CD4-positive, alpha-beta T cell (primary cell): Measurements from ENCODE around the gene ENTPD6. TPM values are rescaled to one million over a fixed set of nuclear protein-coding genes. Genes with fewer than 3 reads are reported as not detected.
"Not testable (repeated sequence)": the region's sequence is repeated elsewhere in the genome, so short reads cannot be mapped to it uniquely, and the experiment has no call there.

Source experiments
- ATAC-seq: fragments of 200-7000 bp; cut with Tn5 transposase; one replicate; pipeline ENCODE4 v1.10.0; 2022; ENCODE audit warnings: mild to moderate bottlenecking; ENCODE audit not compliant: poor library complexity
- CTCF ChIA-PET: fragments of 350-600 bp; sonication (Branson Sonifier 250); formaldehyde crosslinking; loops from one replicate; lab custom pipeline; 2021; ENCODE audit warnings: antibody characterized with exemption, inconsistent platforms; lab: Charles Lee
- POLR2A ChIA-PET: fragments of 350-600 bp; sonication (Branson Sonifier 250); formaldehyde crosslinking; loops from one replicate; lab custom pipeline; 2021; ENCODE audit warnings: antibody characterized with exemption, inconsistent platforms; lab: Charles Lee
- DNase-seq, 14 experiments: peaks; one replicate each; pipeline ENCODE4 v3.0.0-alpha.2; 2013 to 2020; ENCODE audit warnings: mixed read lengths in 2 of 14
- H3K27ac ChIP-seq, 2 donors: one replicate each; pipeline versions ENCODE4 v1.5.1 to v1.7.0; 2013; ENCODE audit warnings: low read length in 2 of 2, low read depth in 1 of 2, mild to moderate bottlenecking in 1 of 2
- H3K27me3 ChIP-seq, 2 experiments: 1 replicate in 1 of 2; 2 replicates in 1 of 2; pipeline versions ENCODE4 v1.6.1 to v1.7.0; 2013; ENCODE audit warnings: low read length in 2 of 2, control low read depth in 1 of 2, mild to moderate bottlenecking in 1 of 2, moderate library complexity in 1 of 2; ENCODE audit not compliant: insufficient read depth in 2 of 2, control insufficient read depth in 1 of 2
- H3K36me3 ChIP-seq: one replicate; pipeline ENCODE4 v1.6.1; 2013; ENCODE audit warnings: low read length, control low read depth; ENCODE audit not compliant: insufficient read depth
- H3K4me1 ChIP-seq: one replicate; pipeline ENCODE4 v1.6.1; 2013; ENCODE audit warnings: low read length, control low read depth; ENCODE audit not compliant: insufficient read depth
- H3K4me3 ChIP-seq: one replicate; pipeline ENCODE4 v1.5.1; 2013; ENCODE audit warnings: mild to moderate bottlenecking, low read length, moderate library complexity
- H3K9me3 ChIP-seq, 2 experiments: 1 replicate in 1 of 2; 2 replicates in 1 of 2; pipeline versions ENCODE4 v1.6.1 to v1.7.0; 2013; ENCODE audit warnings: low read length in 2 of 2, mild to moderate bottlenecking in 2 of 2, control low read depth in 1 of 2, moderate library complexity in 1 of 2; ENCODE audit not compliant: control insufficient read depth in 1 of 2, insufficient read depth in 1 of 2
- H3K27ac Mint-ChIP-seq: one replicate; pipeline ENCODE4 v1.8.0; 2020; ENCODE audit warnings: mixed read lengths
- H3K27me3 Mint-ChIP-seq: one replicate; pipeline ENCODE4 v1.8.0; 2021; ENCODE audit warnings: mixed read lengths
- H3K36me3 Mint-ChIP-seq: one replicate; pipeline ENCODE4 v1.8.0; 2021; ENCODE audit warnings: low read depth, mixed read lengths
- H3K4me1 Mint-ChIP-seq: one replicate; pipeline ENCODE4 v1.8.0; 2021; ENCODE audit warnings: low read depth, mixed read lengths
- H3K4me3 Mint-ChIP-seq: one replicate; pipeline ENCODE4 v1.8.0; 2020; ENCODE audit warnings: mild to moderate bottlenecking, mixed read lengths
- H3K9me3 Mint-ChIP-seq: one replicate; pipeline ENCODE4 v1.8.0; 2020; ENCODE audit warnings: mixed read lengths
- intact Hi-C, 2 experiments: fragments of 100-400 bp; cut with DNase I in 1 of 2; cut with micrococcal nuclease in 1 of 2; formaldehyde crosslinking; loops; one replicate each; pipeline versions ENCODE4 v1.15.1 to v1.9.0; 2023 to 2025; cut with DNase I, micrococcal nuclease
- total RNA-seq, 174 experiments: library from RNA in 2 of 174; stranded (reverse) in 2 of 174; gene quantifications; one replicate each; pipeline ENCODE4 v1.2.3 and lab custom pipeline; 2021 to 2026
- TF ChIP-seq, protein P1 (sequence below): fragments of 200-600 bp; IDR thresholded peaks from one replicate; pipeline ENCODE4 v1.8.0; 2022; ENCODE audit warnings: antibody characterized with exemption, mild to moderate bottlenecking

Gene ENTPD6
- total RNA-seq, 2 experiments from 2014 or later = 78.5 to 85.1 TPM

DNA sequence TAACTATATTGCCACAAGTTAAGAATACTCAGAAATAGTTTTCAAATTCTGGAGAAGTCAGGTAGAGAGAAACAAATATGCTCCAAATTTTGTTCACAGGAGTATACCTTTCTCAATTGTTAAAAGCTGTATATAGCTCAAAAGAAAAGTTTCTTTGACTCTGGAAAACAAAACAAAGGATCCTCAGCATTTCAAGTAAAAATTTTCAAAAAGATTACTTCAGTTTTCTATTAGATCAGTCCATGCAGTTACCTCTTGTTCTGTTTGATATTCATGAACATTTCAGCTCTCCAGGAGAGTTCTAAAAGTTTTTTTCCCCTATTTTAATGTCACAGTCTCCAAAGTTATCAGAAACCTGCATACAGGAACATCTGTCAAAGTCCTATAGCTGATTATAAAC, 30.4 kb upstream of the ENTPD6 start:
- intact Hi-C loops = no loop called here
- Mint-ChIP-seq H3K27me3 (peaks cover 19% of the 10 kb centered on the region), H3K4me3 (no peak overlapping the region), H3K9me3 (no peaks in the 10 kb centered on the region), H3K4me1 (no peaks in the 10 kb centered on the region), H3K36me3 (no peaks in the 10 kb centered on the region), H3K27ac (no peak overlapping the region)
- H3K36me3 ChIP-seq = no peaks in the 10 kb centered on the region
- H3K27ac ChIP-seq = no peak overlapping the region
- CTCF ChIA-PET = no interaction called here
- H3K4me1 ChIP-seq = no peaks in the 10 kb centered on the region
- peaks cover 7 to 14% of the 10 kb centered on the region in 2 experiments for H3K9me3 ChIP-seq
- H3K4me3 ChIP-seq = no peak overlapping the region
- peaks cover 4 to 7% of the 10 kb centered on the region in 2 experiments for H3K27me3 ChIP-seq
- POLR2A ChIA-PET = no interaction called here
- DNase-seq (no peak), ATAC-seq (no peak)
- TF ChIP-seq, protein P1, sequence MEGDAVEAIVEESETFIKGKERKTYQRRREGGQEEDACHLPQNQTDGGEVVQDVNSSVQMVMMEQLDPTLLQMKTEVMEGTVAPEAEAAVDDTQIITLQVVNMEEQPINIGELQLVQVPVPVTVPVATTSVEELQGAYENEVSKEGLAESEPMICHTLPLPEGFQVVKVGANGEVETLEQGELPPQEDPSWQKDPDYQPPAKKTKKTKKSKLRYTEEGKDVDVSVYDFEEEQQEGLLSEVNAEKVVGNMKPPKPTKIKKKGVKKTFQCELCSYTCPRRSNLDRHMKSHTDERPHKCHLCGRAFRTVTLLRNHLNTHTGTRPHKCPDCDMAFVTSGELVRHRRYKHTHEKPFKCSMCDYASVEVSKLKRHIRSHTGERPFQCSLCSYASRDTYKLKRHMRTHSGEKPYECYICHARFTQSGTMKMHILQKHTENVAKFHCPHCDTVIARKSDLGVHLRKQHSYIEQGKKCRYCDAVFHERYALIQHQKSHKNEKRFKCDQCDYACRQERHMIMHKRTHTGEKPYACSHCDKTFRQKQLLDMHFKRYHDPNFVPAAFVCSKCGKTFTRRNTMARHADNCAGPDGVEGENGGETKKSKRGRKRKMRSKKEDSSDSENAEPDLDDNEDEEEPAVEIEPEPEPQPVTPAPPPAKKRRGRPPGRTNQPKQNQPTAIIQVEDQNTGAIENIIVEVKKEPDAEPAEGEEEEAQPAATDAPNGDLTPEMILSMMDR = no peak

- H3K4me3 ChIP-seq, H3K36me3 Mint-ChIP-seq, H3K4me3 Mint-ChIP-seq, H3K27ac Mint-ChIP-seq, intact Hi-C loops, H3K4me1 Mint-ChIP-seq, H3K36me3 ChIP-seq, H3K4me1 ChIP-seq, H3K27me3 ChIP-seq, POLR2A ChIA-PET, DNase-seq, H3K27ac ChIP-seq, ATAC-seq, H3K9me3 Mint-ChIP-seq, CTCF ChIA-PET: not testable (repeated sequence)
- H3K9me3 ChIP-seq = peaks cover 7 to 14% of the 10 kb centered on the region in 2 experiments
- H3K27me3 Mint-ChIP-seq = peaks cover 19% of the 10 kb centered on the region
Measured at GRCh38 chr20:25166105-25166782, 29.3 kb upstream of the ENTPD6 start.

DNA sequence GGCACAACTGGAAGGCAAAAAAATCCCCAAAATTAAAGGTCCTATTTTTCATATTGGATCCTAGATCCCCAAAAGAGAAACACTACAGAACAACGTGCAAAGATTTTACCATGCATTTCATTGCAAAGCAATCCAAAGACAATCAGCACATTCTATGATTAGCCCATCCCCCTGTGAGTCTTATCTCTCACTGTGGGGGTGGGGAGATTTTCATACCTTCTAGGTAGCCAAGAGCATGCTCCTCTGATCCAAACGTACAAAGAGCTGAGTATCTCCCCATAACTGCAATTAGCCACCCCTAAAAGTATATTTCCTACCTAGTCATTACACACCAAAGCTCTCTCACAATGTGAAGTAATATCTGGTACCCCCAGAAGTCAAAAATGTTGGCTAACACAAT, 22.2 kb upstream of the ENTPD6 start:
- POLR2A ChIA-PET = no interaction called here
- DNase-seq (no peak), ATAC-seq (no peak)
- CTCF ChIA-PET = no interaction called here
- Mint-ChIP-seq H3K36me3 (no peaks in the 10 kb centered on the region), H3K4me3 (no peak overlapping the region), H3K4me1 (no peaks in the 10 kb centered on the region), H3K27me3 (no peaks in the 10 kb centered on the region), H3K27ac (no peak overlapping the region), H3K9me3 (peaks cover 4% of the 10 kb centered on the region)
- Histone ChIP-seq H3K9me3 (no peaks in the 10 kb centered on the region), H3K4me3 (no peak overlapping the region), H3K36me3 (no peaks in the 10 kb centered on the region), H3K4me1 (no peaks in the 10 kb centered on the region), H3K27ac (no peak overlapping the region), H3K27me3 (no peaks in the 10 kb centered on the region)
- TF ChIP-seq, protein P1 = no peak
- intact Hi-C loops = no loop called here

- ChIA-PET CTCF (no interaction called here), POLR2A (no interaction called here)
- H3K4me1 ChIP-seq = no peaks in the 10 kb centered on the region
- no peak for DNase-seq
- no peaks in the 10 kb centered on the region for H3K4me1 Mint-ChIP-seq
- no peak overlapping the region for H3K27ac Mint-ChIP-seq
- H3K27ac ChIP-seq = no peak overlapping the region
- peaks cover 4% of the 10 kb centered on the region for H3K9me3 Mint-ChIP-seq
- no peak overlapping the region for H3K4me3 Mint-ChIP-seq
- H3K27me3 Mint-ChIP-seq = no peaks in the 10 kb centered on the region
- TF ChIP-seq, protein P1 = no peak
- H3K4me3 ChIP-seq = no peak overlapping the region
- intact Hi-C loops = no loop called here
- H3K9me3 ChIP-seq = no peaks in the 10 kb centered on the region
- no peaks in the 10 kb centered on the region for H3K36me3 ChIP-seq
- no peak for ATAC-seq
- no peaks in the 10 kb centered on the region for H3K27me3 ChIP-seq
- H3K36me3 Mint-ChIP-seq = no peaks in the 10 kb centered on the region
Measured at GRCh38 chr20:25173886-25174308, 21.6 kb upstream of the ENTPD6 start.
